Activated CD8-positive, alpha-beta memory T cell treated with anti-CD3 and anti-CD28 coated beads, Interleukin-2, amount 50 U/mL, for 1 hour (primary cell): ENCODE data around the gene MARCHF2.

ENCODE experiments used
- DNase-seq: peaks from one replicate; pipeline ENCODE4 v3.0.0-alpha.2; 2020; ENCODE audit errors: extremely low read depth

MARCHF2 gene

DNA sequence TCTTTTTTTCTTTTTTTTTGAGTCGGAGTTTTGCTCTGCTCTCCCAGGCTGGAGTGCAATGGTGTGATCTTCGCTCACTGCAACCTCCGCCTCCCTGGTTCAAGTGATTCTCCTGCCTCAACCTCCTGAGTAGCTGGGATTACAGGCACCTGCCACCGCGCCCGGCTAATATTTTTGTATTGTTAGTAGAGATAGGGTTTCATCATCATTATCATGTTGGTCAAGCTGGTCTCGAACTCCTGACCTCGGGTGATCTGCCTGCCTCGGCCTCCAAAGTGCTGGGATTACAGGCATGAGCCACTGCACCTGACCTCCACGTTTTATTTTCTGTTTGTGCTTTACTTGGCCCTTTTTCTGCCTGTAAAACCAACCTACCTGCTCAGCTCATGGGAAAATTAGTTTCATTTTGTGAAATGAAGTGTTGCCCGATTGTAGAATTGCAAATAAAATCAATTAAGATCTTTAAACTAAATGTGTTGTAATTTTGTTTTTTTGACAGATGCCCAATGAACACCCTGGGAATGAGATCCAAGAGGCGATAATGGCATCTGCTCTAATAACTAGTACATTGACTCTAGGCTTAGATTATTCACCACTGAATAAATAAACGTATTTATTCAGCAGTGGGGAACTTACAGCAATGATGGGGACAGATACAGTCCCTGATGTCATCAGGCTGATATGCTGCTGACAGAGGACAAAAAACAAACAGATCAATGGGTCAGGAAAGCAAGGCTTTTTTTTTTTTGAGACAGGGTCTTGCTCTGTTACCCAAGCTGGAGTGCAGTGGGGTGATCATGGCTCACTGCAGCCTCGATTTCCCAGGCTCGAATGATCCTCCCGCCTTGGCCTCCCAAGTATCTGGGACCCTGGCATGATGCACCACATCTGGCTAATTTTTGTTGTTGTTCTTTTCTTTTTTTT lies 25.2 kb upstream of the MARCHF2 start:
- no peak for DNase-seq

DNA sequence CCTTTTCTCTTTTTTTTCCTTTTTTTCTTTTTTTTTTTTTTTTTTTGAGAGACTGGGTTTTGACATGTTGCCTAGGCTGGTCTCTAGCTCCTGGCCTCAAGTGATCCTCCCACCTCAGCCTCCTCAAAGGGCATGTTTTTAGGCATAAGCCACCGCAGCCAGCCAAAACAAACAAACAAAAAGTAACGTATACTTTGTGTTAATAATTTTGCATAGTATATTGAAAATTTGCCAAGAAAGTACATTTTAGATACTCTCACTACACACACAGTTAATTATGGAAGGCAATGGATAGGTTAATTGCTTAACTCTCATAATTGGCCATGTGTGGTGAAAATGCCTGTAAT lies 24.5 kb upstream of the MARCHF2 start:
- DNase-seq: no peak

DNA sequence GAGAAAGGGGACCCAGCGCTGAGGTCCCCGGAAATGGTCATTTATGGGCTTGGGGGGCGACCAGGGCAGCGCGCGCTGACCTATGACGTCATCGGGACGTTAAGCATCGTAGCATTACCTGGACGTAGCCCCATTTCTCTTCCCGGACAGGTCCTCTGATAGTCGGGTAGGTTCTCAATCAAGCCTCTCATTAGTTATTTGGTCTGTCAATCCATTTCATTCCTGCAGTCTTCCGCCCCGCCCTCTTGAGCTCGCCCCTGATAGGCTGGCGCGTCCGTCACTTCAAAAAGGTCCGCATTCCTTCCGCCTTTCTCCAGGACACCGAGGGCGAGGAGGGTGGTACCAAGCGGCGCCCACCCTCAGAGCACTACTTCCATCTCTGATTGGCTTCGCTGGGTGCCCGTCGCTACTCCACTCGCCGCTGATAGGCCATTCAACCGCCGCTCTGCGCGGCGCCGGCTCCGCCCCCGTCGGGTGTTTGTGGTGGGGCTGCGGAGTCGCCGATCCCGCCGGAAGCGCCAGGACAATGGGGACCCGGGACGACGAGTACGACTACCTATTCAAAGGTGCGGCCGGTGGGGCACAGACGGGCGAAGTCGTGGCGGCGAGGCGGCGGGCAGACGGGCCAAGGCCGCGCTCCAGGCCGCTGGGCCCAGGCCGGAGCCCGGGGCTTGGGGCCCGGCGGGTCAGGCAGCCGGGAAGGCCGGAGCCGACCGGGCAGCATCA lies 23.1 kb upstream of the MARCHF2 start, which contains the start of gene RAB11B:
TSS of gene RAB11B (plus strand) at position 470 of the 726 bp plus-strand sequence. CDS start at position 527, 57 bp downstream.
- peak; percentile 97 for DNase-seq

DNA sequence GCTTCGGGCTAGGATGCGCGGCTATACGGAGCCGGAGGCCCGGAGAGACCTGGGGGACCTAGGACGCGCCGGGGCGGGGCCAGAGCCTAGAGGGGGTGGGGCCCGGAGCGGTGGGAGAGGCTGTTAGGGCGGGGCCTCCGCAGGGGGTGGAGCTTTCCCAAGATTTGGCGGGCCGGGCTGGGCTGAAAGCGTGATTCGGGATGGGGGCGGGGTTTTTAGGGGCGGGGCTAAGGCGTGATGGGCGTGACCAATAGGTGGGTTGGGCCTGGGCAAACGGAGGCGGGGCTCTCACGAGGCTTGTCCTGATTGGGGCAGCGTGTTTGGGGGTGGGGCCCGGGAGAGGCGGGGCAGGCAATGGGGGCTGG lies 22.5 kb upstream of the MARCHF2 start:
- DNase-seq: peak; percentile 79

DNA sequence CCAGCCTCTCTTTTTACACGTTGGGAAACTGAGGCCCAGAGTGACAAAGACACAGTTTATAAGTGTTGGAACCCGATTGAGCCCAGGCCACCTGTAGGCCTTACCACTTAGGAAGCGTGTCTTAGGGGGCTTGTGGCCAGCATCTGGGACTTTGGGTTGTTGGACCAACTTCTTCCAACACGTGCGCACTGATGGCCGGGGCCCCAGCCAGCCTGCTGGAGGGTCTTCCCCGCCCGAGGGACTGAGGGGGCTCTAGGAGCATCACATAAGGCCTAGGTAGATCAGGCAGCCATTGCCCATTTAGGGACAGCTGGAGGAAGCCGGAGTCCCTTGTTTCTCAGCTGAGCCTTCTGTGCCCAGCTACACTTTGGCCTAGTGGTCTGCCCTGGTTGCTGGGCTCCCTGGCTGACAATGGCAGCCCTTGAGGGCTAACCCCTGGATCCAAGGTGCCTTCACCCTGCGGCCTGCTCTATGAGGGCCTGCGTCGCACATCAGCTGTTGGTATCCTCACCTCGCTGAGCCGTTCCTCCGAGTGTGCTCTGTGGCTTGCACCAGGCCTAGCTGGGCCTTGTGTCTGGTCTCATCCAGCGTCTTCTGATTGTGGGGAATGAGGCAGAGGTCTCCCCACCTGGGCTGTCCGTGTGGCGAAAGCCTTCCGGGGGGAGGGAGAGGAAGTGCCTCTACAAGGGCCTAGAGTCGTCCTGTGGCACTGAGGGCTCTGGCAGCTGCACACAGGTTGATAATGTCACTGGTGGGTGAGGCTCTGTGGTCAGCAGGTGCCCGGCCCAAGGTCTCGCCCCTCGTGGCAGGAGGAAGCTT lies 21.7 kb upstream of the MARCHF2 start:
- DNase-seq: no peak

DNA sequence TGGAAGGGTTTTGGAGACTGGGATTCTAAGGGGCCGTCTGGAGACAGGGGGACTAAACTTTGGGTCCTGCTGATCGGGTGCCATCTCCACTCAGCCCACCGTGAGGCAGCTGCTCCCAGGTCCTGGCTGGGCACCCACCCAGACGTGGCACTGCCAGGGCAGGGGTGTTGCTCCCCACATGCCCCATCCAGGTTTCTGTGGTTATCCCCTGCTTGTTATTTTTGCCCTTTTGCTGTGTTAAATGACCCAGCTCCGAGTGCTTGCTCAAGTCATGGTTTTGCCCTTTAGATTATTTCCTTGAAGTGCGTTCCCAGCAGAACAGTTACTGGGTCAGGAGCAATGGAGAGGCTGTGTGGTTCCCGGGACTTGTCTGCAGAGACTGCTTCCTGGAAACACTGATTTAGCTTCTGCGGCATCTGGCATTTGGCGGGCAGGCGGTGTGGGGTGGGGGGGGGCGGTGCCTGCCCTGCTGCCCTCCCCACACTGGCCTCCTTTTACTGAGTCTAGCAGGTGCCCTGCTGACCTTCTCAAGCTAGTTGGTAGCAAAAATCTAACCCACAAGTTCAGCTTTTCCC lies 21.0 kb upstream of the MARCHF2 start:
- DNase-seq: no peak

DNA sequence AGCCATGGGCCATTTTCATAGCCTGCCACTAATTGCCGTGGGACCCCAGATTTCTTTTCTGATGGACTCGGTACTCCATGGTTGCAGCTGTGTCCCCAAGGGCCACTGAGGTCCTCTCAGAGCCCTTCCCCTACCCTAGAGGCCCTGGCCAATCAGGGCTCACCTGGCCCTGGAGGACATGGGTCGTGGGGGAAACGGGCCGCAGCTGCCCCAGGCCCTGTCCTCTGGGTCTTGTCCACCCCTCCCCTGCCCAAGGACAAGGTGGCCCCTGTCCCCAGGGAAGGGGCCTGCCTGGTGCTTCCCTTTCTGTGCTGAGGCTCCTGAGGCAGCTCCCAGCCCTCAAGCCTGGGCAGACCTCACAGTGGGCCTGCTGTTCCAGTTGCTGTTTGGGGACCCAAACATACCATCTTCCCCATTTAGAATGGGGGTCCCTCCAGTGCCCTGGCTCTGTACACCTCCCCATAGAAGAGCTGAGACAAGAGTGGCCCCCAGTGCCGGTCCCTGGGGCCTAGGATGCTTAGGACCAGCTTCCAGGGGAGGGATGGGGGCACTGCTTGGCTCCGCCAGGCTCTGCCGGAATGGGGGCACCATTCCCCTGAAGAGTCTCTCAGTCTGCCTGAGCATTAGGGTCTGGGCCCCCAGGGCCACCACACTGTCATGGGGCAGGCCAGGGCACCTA lies 19.8 kb upstream of the MARCHF2 start:
- DNase-seq: no peak

DNA sequence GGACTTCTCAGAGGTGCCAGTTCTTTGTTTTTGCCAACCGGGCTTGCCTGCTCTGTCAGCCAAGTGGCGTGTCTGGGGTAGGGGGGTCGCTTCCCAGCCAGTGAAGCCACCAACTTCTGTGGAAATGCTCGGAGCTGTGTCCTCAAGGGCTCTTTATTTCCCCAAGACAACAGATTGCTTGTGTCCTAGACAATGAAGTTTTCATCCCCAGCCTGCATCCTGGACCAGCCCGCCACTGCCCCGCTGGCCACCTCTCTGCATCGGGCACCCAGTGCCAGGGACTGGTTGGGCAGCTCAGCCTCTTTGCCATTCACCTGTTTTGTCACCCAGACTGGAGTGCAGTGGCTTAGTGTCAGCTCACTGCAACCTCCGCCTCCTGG lies 19.2 kb upstream of the MARCHF2 start:
- no peak for DNase-seq

DNA sequence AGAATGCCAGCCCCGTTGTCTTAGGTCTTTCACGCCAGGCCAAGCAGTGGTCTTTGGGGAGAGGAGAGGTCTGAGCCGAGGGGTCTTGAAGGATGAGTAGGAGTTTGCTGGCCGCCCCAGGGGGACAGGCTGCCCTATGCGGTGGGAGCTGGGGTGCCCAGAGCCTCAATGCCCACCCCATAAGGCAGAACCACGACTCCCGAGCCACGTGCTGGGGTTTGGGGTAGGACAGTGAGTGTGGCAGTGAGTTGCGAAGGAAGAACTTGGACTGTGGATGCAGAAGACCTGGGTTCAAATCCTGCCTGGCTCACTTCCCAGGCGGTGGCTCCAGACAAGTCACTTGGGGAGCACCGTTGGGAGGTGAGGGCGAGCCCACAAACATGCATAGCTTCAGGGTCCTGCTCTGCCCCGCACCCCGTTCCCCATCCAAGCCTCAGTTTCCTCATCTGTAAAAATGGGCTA lies 17.5 kb upstream of the MARCHF2 start:
- DNase-seq: no peak

DNA sequence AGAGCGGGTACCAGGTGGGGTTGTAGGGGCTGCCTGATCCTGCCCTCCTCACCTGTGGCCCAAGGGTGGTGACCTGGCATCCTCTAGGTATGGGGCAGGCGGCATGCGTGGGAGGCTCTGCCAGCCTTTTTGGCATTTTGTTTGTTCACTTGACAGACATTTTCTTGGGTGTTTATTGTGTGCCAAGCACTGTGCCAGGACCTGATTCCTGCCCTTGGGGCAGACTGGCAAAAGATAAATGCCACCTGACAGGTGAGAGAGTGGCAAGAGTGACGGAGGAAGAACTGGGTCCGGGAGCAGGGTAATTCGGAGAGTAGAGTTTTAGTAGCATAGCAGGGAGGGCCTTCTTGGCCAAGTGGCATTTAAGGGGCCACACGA lies 16.9 kb upstream of the MARCHF2 start:
- DNase-seq: no peak

DNA sequence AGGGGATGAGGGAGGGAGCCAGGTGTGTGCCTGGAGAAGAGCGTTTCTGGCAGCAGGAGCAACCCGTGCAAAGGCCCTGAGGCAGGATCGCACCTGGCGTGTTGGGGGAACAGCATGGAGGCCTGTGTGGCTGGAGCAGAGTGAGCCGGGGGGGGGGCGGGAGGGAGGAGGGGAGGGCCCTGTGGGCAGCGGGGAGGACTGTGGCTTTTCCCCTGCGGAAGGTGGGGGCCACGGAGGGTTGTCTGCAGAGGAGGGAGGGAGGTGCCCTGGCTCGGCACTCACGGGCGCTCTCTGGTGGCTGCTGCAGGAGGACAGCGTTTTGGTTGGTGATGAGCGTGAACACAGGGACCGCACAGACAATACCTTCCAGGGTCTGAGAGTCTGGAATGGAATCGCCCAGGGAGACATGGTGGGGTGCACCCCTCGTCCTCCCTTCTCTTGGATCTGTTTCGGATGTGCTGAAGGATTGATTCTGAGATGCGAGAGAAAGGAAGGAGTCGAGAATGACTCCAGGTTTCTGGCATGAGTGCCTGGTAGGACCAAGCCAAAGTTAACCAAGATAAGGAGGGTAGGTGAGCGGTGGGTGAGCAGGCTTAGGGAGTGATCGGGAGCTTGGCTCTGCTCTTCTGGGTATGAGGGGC lies 16.4 kb upstream of the MARCHF2 start:
- peak; percentile 12 for DNase-seq

DNA sequence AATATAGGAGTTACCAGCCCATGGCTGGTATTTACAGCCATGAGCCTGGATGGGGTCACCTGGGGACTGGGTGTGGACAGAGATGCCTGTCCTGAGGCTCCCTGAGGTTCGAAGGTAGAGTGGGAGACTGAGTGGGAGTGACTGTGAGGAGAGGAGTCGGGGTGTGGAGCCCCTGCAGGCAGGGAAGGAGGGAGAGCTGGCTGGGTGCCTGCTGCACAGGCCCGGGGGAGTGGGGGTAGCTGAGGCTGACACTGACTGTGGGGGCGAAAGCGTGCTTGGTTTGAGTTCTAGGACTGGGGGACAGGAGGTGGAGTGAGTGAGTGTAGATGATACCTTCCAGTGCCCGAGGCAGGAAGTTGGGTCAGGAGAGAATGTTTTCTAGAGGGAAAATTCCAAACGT lies 15.8 kb upstream of the MARCHF2 start:
- DNase-seq: no peak

DNA sequence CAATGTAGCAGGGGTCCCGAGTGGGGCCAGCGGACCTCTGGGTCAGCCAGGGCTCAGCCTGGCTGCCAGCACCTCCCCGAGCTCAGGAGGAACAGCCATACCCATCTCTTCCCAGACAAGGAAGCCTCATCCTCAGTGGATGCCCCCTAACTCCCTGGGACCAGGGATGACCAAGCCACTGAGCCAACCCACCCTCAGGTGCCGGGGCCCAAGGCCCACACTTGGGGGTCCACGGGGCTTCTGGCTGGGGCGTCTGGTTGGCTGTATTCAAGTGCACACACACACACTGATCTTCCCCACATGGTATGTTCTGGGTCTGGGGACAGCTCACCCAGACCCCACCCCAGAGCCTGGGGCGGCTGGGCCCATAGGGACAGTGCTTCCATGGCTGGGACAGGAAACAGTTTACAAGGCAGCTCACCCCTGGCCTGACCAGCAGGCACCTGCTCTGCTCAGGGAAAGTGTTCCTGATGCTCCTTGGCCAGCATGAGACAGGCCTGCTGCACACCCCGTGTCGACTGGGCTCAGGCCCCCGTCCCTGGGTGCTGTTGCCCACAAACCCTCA lies 15.3 kb upstream of the MARCHF2 start:
- DNase-seq: no peak

DNA sequence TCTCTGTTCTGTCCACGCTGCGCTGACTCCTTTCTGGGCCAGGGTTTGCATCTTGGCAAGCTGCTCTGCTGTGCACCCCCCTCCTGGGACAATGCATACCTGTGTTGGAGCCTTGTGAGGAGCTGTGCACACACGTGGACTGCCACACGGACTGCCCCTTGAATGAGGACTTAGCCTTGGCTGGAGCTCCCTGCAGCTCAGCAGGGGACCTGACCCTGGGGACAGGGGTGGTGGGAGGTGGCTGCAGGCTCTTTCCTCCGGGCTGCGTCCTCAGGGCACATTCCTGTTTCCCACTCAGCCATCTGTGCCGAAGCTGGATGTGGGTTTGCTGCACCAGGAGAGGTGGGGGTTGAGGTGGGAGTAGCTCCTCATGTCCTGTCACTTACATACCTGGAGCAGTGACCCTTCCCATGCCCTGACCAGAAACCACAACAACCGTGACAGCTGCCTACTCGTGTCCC lies 14.8 kb upstream of the MARCHF2 start:
- DNase-seq: no peak

DNA sequence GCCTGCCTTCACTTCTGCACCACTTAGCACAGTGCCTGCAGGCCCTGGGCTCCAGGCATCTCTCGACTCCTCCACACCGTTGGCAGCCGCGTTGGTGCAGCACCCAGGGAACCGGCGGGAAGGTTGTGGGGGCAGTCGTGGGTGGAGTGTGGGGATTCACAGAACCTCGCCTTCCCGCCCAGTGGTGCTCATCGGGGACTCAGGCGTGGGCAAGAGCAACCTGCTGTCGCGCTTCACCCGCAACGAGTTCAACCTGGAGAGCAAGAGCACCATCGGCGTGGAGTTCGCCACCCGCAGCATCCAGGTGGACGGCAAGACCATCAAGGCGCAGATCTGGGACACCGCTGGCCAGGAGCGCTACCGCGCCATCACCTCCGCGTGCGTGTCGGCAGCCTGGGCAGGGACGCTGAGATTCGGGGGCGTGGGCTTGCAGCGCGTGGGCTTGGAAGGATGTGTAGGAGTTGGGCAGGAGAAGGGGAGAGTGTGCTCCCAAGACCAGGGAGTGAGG lies 13.4 kb upstream of the MARCHF2 start:
- DNase-seq: no peak

DNA sequence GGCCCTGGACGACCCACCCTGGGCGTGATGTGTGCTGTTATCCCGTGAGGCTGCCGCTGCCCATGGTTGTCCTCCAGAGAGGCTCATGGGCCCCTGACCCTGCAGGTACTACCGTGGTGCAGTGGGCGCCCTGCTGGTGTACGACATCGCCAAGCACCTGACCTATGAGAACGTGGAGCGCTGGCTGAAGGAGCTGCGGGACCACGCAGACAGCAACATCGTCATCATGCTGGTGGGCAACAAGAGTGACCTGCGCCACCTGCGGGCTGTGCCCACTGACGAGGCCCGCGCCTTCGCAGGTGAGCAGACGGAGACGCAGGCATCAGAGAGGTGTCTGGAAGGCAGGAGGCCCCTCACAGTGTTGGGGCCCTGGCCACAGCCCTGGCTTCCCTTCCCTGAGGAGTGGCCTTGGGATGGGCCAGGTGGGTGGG lies 11.1 kb upstream of the MARCHF2 start:
- DNase-seq: no peak

DNA sequence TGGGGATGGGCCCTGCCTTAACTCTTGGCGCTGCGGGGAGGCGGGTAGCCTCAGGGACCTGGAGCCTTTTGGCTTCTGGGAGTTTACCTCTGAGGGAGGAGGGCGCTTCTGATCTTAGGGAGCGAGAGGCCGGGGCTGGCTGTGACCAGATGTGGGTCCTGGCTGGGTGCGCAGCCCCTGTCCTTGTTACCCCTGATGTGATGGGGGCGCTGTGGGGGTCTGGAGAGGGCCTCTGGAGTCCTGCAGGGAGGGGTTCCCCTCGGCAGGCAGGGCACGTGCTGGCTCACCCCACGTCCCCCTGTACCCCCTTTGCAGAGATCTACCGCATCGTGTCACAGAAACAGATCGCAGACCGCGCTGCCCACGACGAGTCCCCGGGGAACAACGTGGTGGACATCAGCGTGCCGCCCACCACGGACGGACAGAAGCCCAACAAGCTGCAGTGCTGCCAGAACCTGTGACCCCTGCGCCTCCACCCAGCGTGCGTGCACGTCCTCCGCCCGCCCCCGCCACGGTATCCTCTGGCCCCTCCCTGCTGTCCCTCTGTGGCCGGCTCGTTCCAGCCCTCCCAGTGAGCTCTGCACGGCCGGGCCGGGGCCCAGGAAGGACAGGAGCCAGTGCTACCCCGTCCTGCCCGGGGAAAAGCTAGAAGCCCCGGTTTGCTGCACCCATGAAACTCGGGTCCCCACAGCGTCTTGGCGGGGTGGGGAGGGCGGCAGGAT lies 9.8 kb upstream of the MARCHF2 start:
- DNase-seq: no peak

DNA sequence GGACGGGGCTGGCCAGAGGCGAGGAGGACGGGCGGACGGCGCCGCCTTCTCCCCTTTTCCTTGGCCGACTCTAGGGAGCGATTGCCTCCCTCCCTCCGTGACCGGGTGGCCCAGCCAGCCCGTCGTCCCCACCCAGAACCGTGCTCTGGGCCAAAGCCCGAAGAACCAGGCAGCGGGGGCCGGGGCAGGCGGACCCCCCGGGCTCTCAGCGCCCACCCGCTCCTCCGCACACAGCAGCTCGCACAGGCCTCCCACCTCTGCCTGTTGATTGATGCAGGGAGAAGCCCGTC lies 9.3 kb upstream of the MARCHF2 start:
- DNase-seq: no peak

DNA sequence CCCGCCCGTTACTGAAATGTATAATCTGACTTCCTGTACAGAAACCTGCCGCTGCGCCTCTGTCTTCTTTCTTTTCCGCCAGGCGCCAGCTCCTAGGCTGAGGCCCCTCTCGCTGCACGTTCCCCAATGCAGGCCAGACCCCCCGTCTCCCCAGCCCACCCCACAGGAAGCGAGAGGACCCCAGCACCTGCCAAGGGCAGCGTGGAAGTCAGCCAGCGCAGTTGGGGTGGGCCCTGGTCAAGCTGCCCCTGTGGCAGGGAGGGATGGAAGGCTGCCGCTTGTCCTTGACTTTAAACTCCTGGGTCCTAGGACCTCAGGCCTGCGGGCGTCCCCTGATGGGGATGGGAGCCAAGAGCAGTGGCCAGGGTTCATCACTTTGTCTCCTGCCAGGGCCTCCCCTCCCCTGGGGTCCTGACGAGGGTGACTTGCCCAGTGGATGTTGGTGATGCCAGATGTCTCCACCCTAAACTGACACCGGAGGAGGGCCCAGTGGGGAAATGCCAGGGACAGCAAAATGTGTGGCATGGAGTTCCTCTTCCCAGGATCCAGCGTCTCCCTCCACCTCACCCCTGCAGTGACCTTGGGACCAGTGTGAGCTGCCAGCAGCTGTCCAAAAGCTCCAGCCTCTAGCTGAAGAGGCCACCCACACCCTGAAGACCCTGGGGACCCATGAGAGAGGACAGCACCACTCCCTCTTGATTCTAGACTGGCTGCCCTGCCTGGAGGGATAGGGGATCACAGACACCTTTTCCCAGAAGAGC lies 8.5 kb upstream of the MARCHF2 start:
- no peak for DNase-seq
